Measurements from ENCODE around the gene PPY.
"Not testable (repeated sequence)": the region's sequence is repeated elsewhere in the genome, so short reads cannot be mapped to it uniquely, and the experiment has no call there.

PPY gene

GRCh38 chr17:43962479-43962878, 20.2 kb upstream of the PPY start:
- no peak for DNase-seq (ENCODE audit: low read depth)

- DNase-seq (ENCODE audit: low read depth): no peak
Measured at GRCh38 chr17:43961954-43962353, 19.7 kb upstream of the PPY start.

GRCh38 chr17:43961292-43961691, 19.0 kb upstream of the PPY start:
- DNase-seq (ENCODE audit: low read depth): not testable (repeated sequence)

GRCh38 chr17:43958748-43959352, 16.6 kb upstream of the PPY start:
- no peak for DNase-seq (ENCODE audit: low read depth)

- DNase-seq (ENCODE audit: low read depth): no peak
Measured at GRCh38 chr17:43956222-43956621, 13.9 kb upstream of the PPY start.

- DNase-seq (ENCODE audit: low read depth): no peak
Measured at GRCh38 chr17:43953746-43954145, 11.5 kb upstream of the PPY start, which contains the start of gene PYY. Gene PYY (minus strand): TSS chr17:43953940. CDS start chr17:43953483, 457 bp downstream.

- no peak for DNase-seq (ENCODE audit: low read depth)
Measured at GRCh38 chr17:43952724-43953666, 10.7 kb upstream of the PPY start.

- DNase-seq (ENCODE audit: low read depth): no peak
Measured at GRCh38 chr17:43952351-43952723, 10.1 kb upstream of the PPY start.

GRCh38 chr17:43951750-43952149, 9.5 kb upstream of the PPY start:
- DNase-seq (ENCODE audit: low read depth): no peak

GRCh38 chr17:43950554-43950953, 8.3 kb upstream of the PPY start:
- DNase-seq (ENCODE audit: low read depth): no peak

GRCh38 chr17:43949781-43950180, 7.5 kb upstream of the PPY start:
- no peak for DNase-seq (ENCODE audit: low read depth)

GRCh38 chr17:43946781-43947180, 4.5 kb upstream of the PPY start:
- DNase-seq (ENCODE audit: low read depth): no peak

- DNase-seq (ENCODE audit: low read depth): no peak
Measured at GRCh38 chr17:43945074-43945829, 3.0 kb upstream of the PPY start.

GRCh38 chr17:43940630-43941029, 1.6 kb downstream of the PPY start:
- DNase-seq (ENCODE audit: low read depth): no peak

- DNase-seq (ENCODE audit: low read depth): no peak
Measured at GRCh38 chr17:43939886-43940285, 2.4 kb downstream of the PPY start.

- DNase-seq (ENCODE audit: low read depth): not testable (repeated sequence)
Measured at GRCh38 chr17:43939452-43939851, 2.8 kb downstream of the PPY start.

GRCh38 chr17:43938838-43939182, 3.5 kb downstream of the PPY start:
- no peak for DNase-seq (ENCODE audit: low read depth)

- no peak for DNase-seq (ENCODE audit: low read depth)
Measured at GRCh38 chr17:43936434-43936833, 5.8 kb downstream of the PPY start.

GRCh38 chr17:43935926-43936261, 6.4 kb downstream of the PPY start:
- DNase-seq (ENCODE audit: low read depth): no peak

- no peak for DNase-seq (ENCODE audit: low read depth)
Measured at GRCh38 chr17:43935204-43935925, 6.9 kb downstream of the PPY start.

- no peak for DNase-seq (ENCODE audit: low read depth)
Measured at GRCh38 chr17:43932923-43933322, 9.4 kb downstream of the PPY start.

- DNase-seq (ENCODE audit: low read depth): no peak
Measured at GRCh38 chr17:43932357-43932756, 9.9 kb downstream of the PPY start.

All from HS-27A (cell line).